Measurements from ENCODE around the gene NOXA1.

DNA sequence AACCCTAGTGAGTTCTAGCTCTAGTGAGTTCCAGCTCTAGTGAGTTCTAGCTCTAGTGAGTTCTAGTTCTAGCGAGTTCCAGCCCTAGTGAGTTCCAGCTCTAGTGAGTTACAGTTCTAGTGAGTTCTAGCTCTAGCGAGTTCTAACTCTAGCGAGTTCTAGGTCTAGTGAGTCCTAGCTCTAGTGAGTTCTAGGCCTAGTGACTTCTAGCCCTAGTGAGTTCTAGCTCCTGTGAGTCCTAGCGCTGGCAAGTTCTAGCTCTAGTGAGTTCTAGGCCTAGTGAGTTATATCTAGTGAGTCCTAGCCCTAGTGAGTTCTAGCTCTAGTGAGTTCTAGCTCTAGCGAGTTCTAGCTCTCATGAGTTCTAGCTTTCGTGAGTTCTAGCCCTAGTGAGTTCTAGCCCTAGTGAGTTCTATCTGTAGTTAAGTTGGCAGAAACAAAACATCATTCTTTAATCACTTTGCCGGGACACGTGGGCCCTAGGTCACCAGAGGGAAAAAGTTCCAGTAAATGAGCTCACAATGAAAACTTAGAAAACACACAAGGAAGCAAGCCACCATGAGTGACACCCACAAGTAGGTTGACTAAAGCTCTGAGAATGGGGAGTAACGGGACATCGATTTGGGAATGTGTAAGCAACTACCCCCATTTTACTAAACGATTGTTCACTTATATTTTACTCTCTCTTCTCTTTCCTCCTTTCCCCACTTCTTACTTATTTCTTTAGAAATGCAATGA, 47.7 kb upstream of the NOXA1 start:
- no peak for TF ChIP-seq POLR2A (IDR thresholded peaks at IDR 0.05; ENCODE audit: low read depth, low read length)
- no peak for TF ChIP-seq TAF1 (IDR thresholded peaks at IDR 0.05; ENCODE audit: borderline replicate concordance, low read depth, low read length)

Measured in GM12892 (cell line).